ENCODE results near the gene FCN1.
"Not testable (repeated sequence)": the region's sequence is repeated elsewhere in the genome, so short reads cannot be mapped to it uniquely, and the experiment has no call there.

Gene FCN1

GRCh38 chr9:134917431-134918373 lies at the start of gene FCN1:
Gene FCN1 (minus strand): TSS chr9:134917912. CDS start chr9:134917871, 41 bp downstream.
- no peak for DNase-seq (ENCODE audit: low read depth in 1 of 2, low spot score in 1 of 2)

GRCh38 chr9:134966697-134967546 lies 49.2 kb upstream of the FCN1 start:
- DNase-seq (ENCODE audit: low read depth in 1 of 2, low spot score in 1 of 2): no peak

GRCh38 chr9:134966270-134966669 lies 48.6 kb upstream of the FCN1 start:
- DNase-seq (ENCODE audit: low read depth in 1 of 2, low spot score in 1 of 2): no peak

GRCh38 chr9:134965851-134966250 lies 48.1 kb upstream of the FCN1 start:
- no peak for DNase-seq (ENCODE audit: low read depth in 1 of 2, low spot score in 1 of 2)

- no peak for DNase-seq (ENCODE audit: low read depth in 1 of 2, low spot score in 1 of 2)
Measured at GRCh38 chr9:134965411-134965810, 47.7 kb upstream of the FCN1 start.

GRCh38 chr9:134964271-134965055 lies 46.8 kb upstream of the FCN1 start:
- no peak for DNase-seq (ENCODE audit: low read depth in 1 of 2, low spot score in 1 of 2)

- no peak for DNase-seq (ENCODE audit: low read depth in 1 of 2, low spot score in 1 of 2)
Measured at GRCh38 chr9:134963546-134963945, 45.8 kb upstream of the FCN1 start.

GRCh38 chr9:134962973-134963364 lies 45.3 kb upstream of the FCN1 start:
- DNase-seq (ENCODE audit: low read depth in 1 of 2, low spot score in 1 of 2): no peak

GRCh38 chr9:134962065-134962972 lies 44.6 kb upstream of the FCN1 start:
- DNase-seq (ENCODE audit: low read depth in 1 of 2, low spot score in 1 of 2): no peak

GRCh38 chr9:134961331-134962064 lies 43.8 kb upstream of the FCN1 start:
- DNase-seq (ENCODE audit: low read depth in 1 of 2, low spot score in 1 of 2): no peak

- DNase-seq (ENCODE audit: low read depth in 1 of 2, low spot score in 1 of 2): no peak
Measured at GRCh38 chr9:134960701-134961181, 43.0 kb upstream of the FCN1 start.

- no peak for DNase-seq (ENCODE audit: low read depth in 1 of 2, low spot score in 1 of 2)
Measured at GRCh38 chr9:134959971-134960310, 42.2 kb upstream of the FCN1 start.

- DNase-seq (ENCODE audit: low read depth in 1 of 2, low spot score in 1 of 2): no peak
Measured at GRCh38 chr9:134959126-134959970, 41.6 kb upstream of the FCN1 start.

GRCh38 chr9:134957945-134958227 lies 40.2 kb upstream of the FCN1 start:
- DNase-seq (ENCODE audit: low read depth in 1 of 2, low spot score in 1 of 2): no peak

- no peak for DNase-seq (ENCODE audit: low read depth in 1 of 2, low spot score in 1 of 2)
Measured at GRCh38 chr9:134957165-134957944, 39.6 kb upstream of the FCN1 start.

GRCh38 chr9:134956387-134956786 lies 38.7 kb upstream of the FCN1 start:
- not testable (repeated sequence) for DNase-seq (ENCODE audit: low read depth in 1 of 2, low spot score in 1 of 2)

- DNase-seq (ENCODE audit: low read depth in 1 of 2, low spot score in 1 of 2): no peak
Measured at GRCh38 chr9:134955801-134956200, 38.1 kb upstream of the FCN1 start.

- DNase-seq (ENCODE audit: low read depth in 1 of 2, low spot score in 1 of 2): no peak
Measured at GRCh38 chr9:134955156-134955555, 37.4 kb upstream of the FCN1 start.
